ENCODE results near the gene GABPB2.

GABPB2 gene

GRCh38 chr1:151050051-151050688, 20.4 kb upstream of the GABPB2 start:
- DNase-seq (ENCODE audit: low read depth) = no peak
- H3K4me3 ChIP-seq (ENCODE audit: low read depth, low read length) = no peak overlapping the region
- TF ChIP-seq, protein P1, sequence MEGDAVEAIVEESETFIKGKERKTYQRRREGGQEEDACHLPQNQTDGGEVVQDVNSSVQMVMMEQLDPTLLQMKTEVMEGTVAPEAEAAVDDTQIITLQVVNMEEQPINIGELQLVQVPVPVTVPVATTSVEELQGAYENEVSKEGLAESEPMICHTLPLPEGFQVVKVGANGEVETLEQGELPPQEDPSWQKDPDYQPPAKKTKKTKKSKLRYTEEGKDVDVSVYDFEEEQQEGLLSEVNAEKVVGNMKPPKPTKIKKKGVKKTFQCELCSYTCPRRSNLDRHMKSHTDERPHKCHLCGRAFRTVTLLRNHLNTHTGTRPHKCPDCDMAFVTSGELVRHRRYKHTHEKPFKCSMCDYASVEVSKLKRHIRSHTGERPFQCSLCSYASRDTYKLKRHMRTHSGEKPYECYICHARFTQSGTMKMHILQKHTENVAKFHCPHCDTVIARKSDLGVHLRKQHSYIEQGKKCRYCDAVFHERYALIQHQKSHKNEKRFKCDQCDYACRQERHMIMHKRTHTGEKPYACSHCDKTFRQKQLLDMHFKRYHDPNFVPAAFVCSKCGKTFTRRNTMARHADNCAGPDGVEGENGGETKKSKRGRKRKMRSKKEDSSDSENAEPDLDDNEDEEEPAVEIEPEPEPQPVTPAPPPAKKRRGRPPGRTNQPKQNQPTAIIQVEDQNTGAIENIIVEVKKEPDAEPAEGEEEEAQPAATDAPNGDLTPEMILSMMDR (IDR thresholded peaks at IDR 0.05; ENCODE audit: low read depth, low read length, missing control alignments) = no peak

DNA sequence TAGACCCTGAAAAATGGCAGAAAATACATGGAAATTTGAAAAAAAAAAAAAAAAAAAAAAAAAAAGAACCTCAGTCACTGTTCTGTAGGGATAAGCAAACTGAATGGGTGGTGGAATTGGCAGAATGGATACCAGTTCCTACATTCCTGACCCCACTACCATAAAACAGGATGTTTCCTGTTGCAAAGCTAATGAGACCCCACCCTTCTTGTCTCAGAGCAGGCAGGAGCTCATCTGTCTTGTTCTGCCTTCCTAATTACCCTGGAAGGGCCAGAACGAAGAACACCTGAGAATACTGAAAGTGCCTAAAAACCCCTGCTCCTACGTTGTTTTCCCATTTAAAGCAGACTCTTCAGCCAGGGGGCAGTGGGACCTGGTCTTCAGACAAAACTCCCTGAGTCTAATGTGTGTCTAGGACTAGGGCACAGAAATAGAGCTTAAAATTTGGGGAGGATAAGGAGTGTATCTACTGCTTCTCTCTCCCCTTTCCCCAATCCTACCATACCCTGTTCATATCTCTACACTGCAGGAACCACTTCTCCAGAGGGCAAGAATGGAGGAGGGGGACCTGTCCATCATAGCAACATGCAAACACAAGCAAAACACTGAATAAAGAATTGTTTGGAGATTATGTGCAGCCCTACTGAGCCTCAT, 19.1 kb upstream of the GABPB2 start:
- H3K4me3 ChIP-seq (ENCODE audit: low read depth, low read length) = no peak overlapping the region
- DNase-seq (ENCODE audit: low read depth) = no peak
- TF ChIP-seq, protein P1 (IDR thresholded peaks at IDR 0.05; ENCODE audit: low read depth, low read length, missing control alignments) = no peak

- no peak overlapping the region for H3K4me3 ChIP-seq (ENCODE audit: low read depth, low read length)
- TF ChIP-seq, protein P1 (IDR thresholded peaks at IDR 0.05; ENCODE audit: low read depth, low read length, missing control alignments) = no peak
- no peak for DNase-seq (ENCODE audit: low read depth)
Measured at GRCh38 chr1:151054971-151055547, 15.5 kb upstream of the GABPB2 start.

DNA sequence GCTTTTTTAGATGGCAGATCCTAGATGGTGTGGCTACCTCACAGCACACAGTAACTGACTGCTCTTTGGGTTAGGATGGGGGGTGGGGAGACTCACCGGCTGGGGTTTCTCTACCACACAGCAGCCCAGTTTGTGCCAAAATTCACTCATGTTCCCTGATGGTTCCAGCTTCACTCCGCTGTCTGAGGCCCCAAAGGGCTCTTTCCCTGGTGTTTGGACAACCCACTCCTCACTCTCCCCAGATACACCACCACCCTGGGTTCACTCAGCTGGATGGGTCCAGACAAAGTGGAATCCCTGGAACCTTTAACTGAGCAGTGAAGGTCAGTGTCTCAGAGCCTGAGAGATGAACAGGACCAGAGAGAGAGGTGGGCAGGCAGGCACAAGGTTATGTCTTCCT, 15.0 kb upstream of the GABPB2 start:
- H3K4me3 ChIP-seq (ENCODE audit: low read depth, low read length) = no peak overlapping the region
- no peak for DNase-seq (ENCODE audit: low read depth)
- TF ChIP-seq, protein P1 (IDR thresholded peaks at IDR 0.05; ENCODE audit: low read depth, low read length, missing control alignments) = no peak

DNA sequence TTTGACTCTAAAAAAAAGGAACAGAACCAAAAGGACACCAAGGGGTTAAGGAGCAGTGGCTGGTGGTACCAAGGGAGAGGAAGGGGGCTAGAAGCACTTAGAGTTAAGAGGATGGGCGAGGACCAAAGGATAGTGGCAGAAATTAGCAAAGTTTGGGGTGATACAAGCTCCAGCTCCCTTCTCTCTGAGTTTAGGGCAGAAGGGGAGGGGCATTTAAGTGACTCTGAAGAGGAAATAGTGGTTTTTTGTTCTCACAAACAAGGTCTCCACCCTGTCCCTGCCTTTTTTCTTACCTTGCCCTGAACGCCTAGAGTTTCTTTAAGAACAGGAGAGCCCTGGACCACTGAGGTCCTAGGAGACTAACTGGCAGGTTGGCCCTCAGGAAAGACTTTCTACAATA, 14.4 kb upstream of the GABPB2 start:
- TF ChIP-seq, protein P1 (IDR thresholded peaks at IDR 0.05; ENCODE audit: low read depth, low read length, missing control alignments) = no peak
- no peak for DNase-seq (ENCODE audit: low read depth)
- H3K4me3 ChIP-seq (ENCODE audit: low read depth, low read length) = peak overlapping the region; percentile 80; the same call in 1 of the 2 replicates

GRCh38 chr1:151058692-151059091, 11.9 kb upstream of the GABPB2 start:
- no peak for DNase-seq (ENCODE audit: low read depth)
- peak overlapping the region; percentile 80 for H3K4me3 ChIP-seq (ENCODE audit: low read depth, low read length)
- TF ChIP-seq, protein P1 (IDR thresholded peaks at IDR 0.05; ENCODE audit: low read depth, low read length, missing control alignments) = no peak

Data from GM12864 (cell line).